GM12878 (cell line): ENCODE data around the gene EXOC1L. TPM values are rescaled to one million over a fixed set of nuclear protein-coding genes. Genes with fewer than 3 reads are reported as not detected.

Experiments used
- ATAC-seq: fragments of 200-7000 bp; cut with Tn5 transposase; 3 replicates; pipeline ENCODE4 v1.9.1; 2020; ENCODE audit warnings: mild to moderate bottlenecking, moderate library complexity
- BruUV-seq: library from RNA; stranded (reverse); fragments of 400-500 nt; replicated peaks from 2 replicates; lab custom pipeline; 2021; lab: Mats Ljungman, UMichigan
- CTCF ChIA-PET: fragments of 300-600 bp; sonication (Branson Sonifier 250); formaldehyde crosslinking; extraction: SDS; loops from one replicate; lab custom pipeline; 2021; ENCODE audit warnings: inconsistent platforms; lab: Yijun Ruan, JAX
- POLR2A ChIA-PET: fragments of 350-600 bp; formaldehyde crosslinking; extraction: SDS; loops from one replicate; lab custom pipeline; 2021; ENCODE audit warnings: inconsistent platforms; lab: Charles Lee
- RAD21 ChIA-PET: fragments of 300-600 bp; sonication (Branson Sonifier 250); formaldehyde crosslinking; loops from one replicate; lab custom pipeline; 2023; ENCODE audit warnings: antibody characterized with exemption; ENCODE audit not compliant: unreplicated experiment; lab: Charles Lee
- SMC1A ChIA-PET: fragments of 300-600 bp; sonication (Branson Sonifier 250); formaldehyde crosslinking; loops from one replicate; lab custom pipeline; 2023; ENCODE audit not compliant: unreplicated experiment, uncharacterized antibody; lab: Charles Lee
- DNase-seq: peaks from one replicate; pipeline ENCODE4 v3.0.0-alpha.2; 2011; ENCODE audit warnings: low read depth, low spot score
- FAIRE-seq: peaks from 3 replicates; lab custom pipeline; 2011; peaks lifted over from hg19 to GRCh38; lab: Jason Lieb, UNC
- H2AFZ ChIP-seq: 2 replicates; pipeline ENCODE4 v1.6.0; 2011; ENCODE audit warnings: low read depth, low read length, control low read depth; ENCODE audit not compliant: control insufficient read depth
- H3K27ac ChIP-seq: 2 replicates; pipeline ENCODE4 v1.5.1; 2011; ENCODE audit warnings: control low read depth; ENCODE audit not compliant: control insufficient read depth, insufficient read depth
- H3K27me3 ChIP-seq, 2 experiments: replicated peaks in 1 of 2; 2 replicates each; pipeline versions ENCODE4 v1.6.0 to v1.6.1; 2011; ENCODE audit warnings: low read length in 1 of 2; ENCODE audit not compliant: control insufficient read depth in 2 of 2, insufficient read depth in 2 of 2
- H3K36me3 ChIP-seq, 2 experiments: 2 replicates each; pipeline ENCODE4 v1.5.1; 2011; ENCODE audit warnings: low read length in 1 of 2; ENCODE audit not compliant: control insufficient read depth in 2 of 2, insufficient read depth in 2 of 2
- H3K4me1 ChIP-seq: 2 replicates; pipeline ENCODE4 v1.6.1; 2011; ENCODE audit warnings: mild to moderate bottlenecking, low read length, moderate library complexity, mixed read lengths; ENCODE audit not compliant: control insufficient read depth, insufficient read depth
- H3K4me2 ChIP-seq: 2 replicates; pipeline ENCODE4 v1.6.0; 2011; ENCODE audit warnings: control low read depth; ENCODE audit not compliant: control insufficient read depth, insufficient read depth
- H3K4me3 ChIP-seq: fragments of 200-600 bp; sonication (generic); 2 replicates; pipeline ENCODE4 v1.5.1; 2016
- H3K79me2 ChIP-seq: 2 replicates; pipeline ENCODE4 v1.6.0; 2011; ENCODE audit warnings: low read length; ENCODE audit not compliant: control insufficient read depth, insufficient read depth
- H3K9ac ChIP-seq: 2 replicates; pipeline ENCODE4 v1.8.0; 2011; ENCODE audit warnings: low read length, control low read depth, mixed read lengths; ENCODE audit not compliant: control insufficient read depth, insufficient read depth
- H3K9me3 ChIP-seq: replicated peaks from 3 replicates; pipeline ENCODE4 v1.5.1; 2011; ENCODE audit warnings: mild to moderate bottlenecking, low read length; ENCODE audit not compliant: control insufficient read depth, insufficient read depth
- H4K20me1 ChIP-seq: 2 replicates; pipeline ENCODE4 v1.6.0; 2011; ENCODE audit not compliant: control insufficient read depth, insufficient read depth
- PRDM15 ChIP-seq: fragments of 450-650 bp; formaldehyde crosslinking; IDR thresholded peaks from 2 replicates; pipeline ENCODE4 v1.4.0; 2020; ENCODE audit warnings: mild to moderate bottlenecking, moderate library complexity
- RELA ChIP-seq: fragments of 450-650 bp; IDR thresholded peaks from 2 replicates; pipeline ENCODE4 v1.8.0; 2014; ENCODE audit warnings: borderline replicate concordance; ENCODE audit not compliant: partially characterized antibody
- REST ChIP-seq: IDR thresholded peaks from 2 replicates; pipeline ENCODE4 v1.6.1; 2012; ENCODE audit warnings: mild to moderate bottlenecking, low read depth, low read length
- WGBS: methylation state at CpG from one replicate; pipeline ENCODE4 v1.1.6; 2016; ENCODE audit warnings: low lambda C conversion rate; ENCODE audit not compliant: insufficient replicate concordance, insufficient coverage; ENCODE audit errors: missing lambda C conversion rate; 5-methylcytosine and 5-hydroxymethylcytosine counted together
- in situ Hi-C: fragments of 300-500 bp; cut with MboI; formaldehyde crosslinking; loops from 9 replicates; pipeline ENCODE4 v1.14.3; 2018; ENCODE audit warnings: mixed read lengths
- intact Hi-C: fragments of 100-400 bp; cut with micrococcal nuclease; formaldehyde crosslinking; loops from one replicate; pipeline ENCODE4 v1.14.2; 2022; ENCODE audit not compliant: unreplicated experiment
- polyA plus RNA-seq, 11 experiments: library from polyadenylated mRNA; depleted of rRNA in 4 of 11; unstranded in 6 of 11; stranded (reverse) in 5 of 11; fragments of >200 nt; fragmentation: Nextera tagmentation in 4 of 11; fragmentation: Illumina TruSeq in 1 of 11; extraction: Ambion mirVana in 4 of 11; extraction: Trizol in 1 of 11; gene quantifications; 1 replicate in 1 of 11; 2 replicates in 10 of 11; pipeline versions ENCODE4 v1.2.1 to v1.2.3, GENCODE V29; 2011 to 2016; ENCODE audit warnings: inconsistent platforms in 2 of 11, missing spikeins in 2 of 11, low read depth in 1 of 11
- total RNA-seq, 4 experiments: library from RNA; depleted of rRNA in 3 of 4; stranded (reverse); fragments of >200 nt in 3 of 4; fragmentation: Illumina TruSeq in 1 of 4; extraction: Trizol in 1 of 4; gene quantifications; 2 replicates each; pipeline versions ENCODE4 v1.2.1 to v1.2.3, GENCODE V29; 2013 to 2021

EXOC1L gene
- total and polyA plus RNA-seq, 10 of the 15 experiments (the other 5 are each of a cell fraction or from before 2014, with no cell fraction given), result not detected

- no peak for DNase-seq
- ChIA-PET RAD21 (interaction anchor here (1.2 to 1.8 kb wide), 2 partner anchors 13 to 459 kb away, joined by 4 to 7 read pairs; no protein-coding TSS in a partner anchor), SMC1A (no interaction called here), POLR2A (no interaction called here), CTCF (interaction anchor here (0.7 to 4.4 kb wide), 3 partner anchors 79 to 523 kb away, joined by 3 to 27 read pairs (median 18); partner anchors contain the start of genes CEP135 and SRD5A3)
- H3K9me3 ChIP-seq, result no peaks in the 10 kb centered on the region
- H3K79me2 ChIP-seq, result no peaks in the 10 kb centered on the region
- no peak overlapping the region for H3K4me2 ChIP-seq
- TF ChIP-seq RELA (no peak), REST (no peak), PRDM15 (CRISPR knock-in tag) (no peak)
- in situ Hi-C loops (loop anchor here (25.0 kb wide), 1 partner anchor 456 kb away; no protein-coding TSS in a partner anchor), intact Hi-C loops (loop anchor here (5.0 kb wide), 1 partner anchor 521 kb away; the partner anchor contains the start of gene SRD5A3)
- TSS peak; percentile 26 for BruUV-seq
- no peak overlapping the region for H3K4me3 ChIP-seq
- no peak overlapping the region for H3K27ac ChIP-seq
- peaks cover 0 to 10% of the 10 kb centered on the region in 2 experiments; a peak in 1 of 4 replicates for H3K36me3 ChIP-seq
- no peak overlapping the region for H3K9ac ChIP-seq
- 100% methylated on average over 1 of the region's 1 CpG for WGBS
- no peak for ATAC-seq
- H2AFZ ChIP-seq, result no peak overlapping the region
- H3K4me1 ChIP-seq, result peaks cover 7% of the 10 kb centered on the region; the same call in 1 of the 2 replicates
- no peaks in the 10 kb centered on the region for H3K27me3 ChIP-seq
- no peaks in the 10 kb centered on the region for H4K20me1 ChIP-seq
- no peak for FAIRE-seq
These were observed 49.0 kb downstream of the EXOC1L start for GRCh38 chr4:55868581-55869090.
